ENCODE data around the gene NOL4L. TPM values are rescaled to one million over a fixed set of nuclear protein-coding genes. Genes with fewer than 3 reads are reported as not detected.

Gene NOL4L
- total RNA-seq, 4 donors from 2014 or later, result 2.6 to 12.8 (median 6.4) TPM

DNA sequence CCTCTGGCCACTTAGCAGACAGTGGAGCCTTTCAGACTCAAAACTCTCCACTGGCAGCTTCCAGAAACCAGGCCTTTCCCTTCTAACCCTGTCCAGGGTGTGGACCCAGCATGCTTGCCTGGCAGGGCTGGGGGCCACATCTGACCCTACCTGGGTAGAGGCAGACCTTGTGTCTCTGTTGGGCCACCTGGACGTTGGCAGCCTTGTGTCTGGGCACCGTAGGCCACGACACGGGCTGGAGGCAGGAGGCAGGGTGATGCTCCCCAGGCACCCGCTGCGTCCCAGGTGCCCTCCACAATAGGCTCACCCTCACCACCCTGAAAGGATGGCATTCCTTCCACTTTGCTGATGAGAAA lies 67.6 kb downstream of the NOL4L start:
- DNase-seq (ENCODE audit: low spot score in 2 of 2), result no peak
- no peaks in the 10 kb centered on the region for H3K9me3 ChIP-seq
- H3K4me1 ChIP-seq, result peaks cover 22% of the 10 kb centered on the region
- H3K27me3 ChIP-seq, result no peaks in the 10 kb centered on the region
- H3K4me3 ChIP-seq, result no peak overlapping the region
- no peak overlapping the region for H3K27ac ChIP-seq
- 50% methylated on average over 2 of the region's 6 CpGs for WGBS
- no peaks in the 10 kb centered on the region for H3K36me3 ChIP-seq
- TF ChIP-seq EP300 (IDR thresholded peaks at IDR 0.05), result no peak
- no peak for TF ChIP-seq CTCF (IDR thresholded peaks at IDR 0.05)
- no peak for TF ChIP-seq POLR2A (IDR thresholded peaks at IDR 0.05)
- no peak for TF ChIP-seq POLR2AphosphoS5 (IDR thresholded peaks at IDR 0.05)

GRCh38 chr20:32516583-32517517 lies 68.3 kb downstream of the NOL4L start:
- no peak for DNase-seq (ENCODE audit: low spot score in 2 of 2)
- WGBS, result 49% methylated on average over 9 of the region's 10 CpGs
- Histone ChIP-seq H3K27me3 (no peaks in the 10 kb centered on the region), H3K4me3 (no peak overlapping the region), H3K27ac (no peak overlapping the region), H3K9me3 (no peaks in the 10 kb centered on the region), H3K4me1 (peaks cover 21% of the 10 kb centered on the region), H3K36me3 (no peaks in the 10 kb centered on the region)
- TF ChIP-seq POLR2AphosphoS5 (IDR thresholded peaks at IDR 0.05) (no peak), CTCF (IDR thresholded peaks at IDR 0.05) (no peak)

DNA sequence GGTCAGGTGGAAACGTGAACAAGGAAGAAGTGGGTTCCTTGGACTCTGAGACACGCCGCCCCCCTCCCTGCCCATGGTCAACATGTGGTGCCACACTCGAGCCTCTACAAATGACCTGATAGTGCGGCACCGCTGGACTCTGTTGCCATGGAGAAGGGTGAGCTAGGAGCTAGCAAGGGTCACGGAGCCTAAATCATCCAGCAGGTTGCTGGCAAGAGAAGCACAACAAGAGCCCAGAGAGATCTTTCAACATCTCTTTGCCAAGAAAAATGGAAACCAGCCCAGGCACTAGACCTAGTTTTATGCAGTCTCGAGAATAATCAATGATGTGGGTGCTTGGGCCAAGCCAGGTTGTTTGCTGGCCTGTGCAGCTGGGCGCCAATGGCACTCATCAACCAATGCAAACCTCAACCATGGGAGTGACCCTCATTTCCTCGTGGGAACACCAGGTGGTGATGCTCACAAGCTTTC lies 69.5 kb downstream of the NOL4L start:
- H3K36me3 ChIP-seq, result no peaks in the 10 kb centered on the region
- no peaks in the 10 kb centered on the region for H3K27me3 ChIP-seq
- 87% methylated on average over 10 of the region's 10 CpGs for WGBS
- no peak overlapping the region for H3K27ac ChIP-seq
- no peak overlapping the region for H3K4me3 ChIP-seq
- H3K4me1 ChIP-seq, result peaks cover 20% of the 10 kb centered on the region
- TF ChIP-seq POLR2A (IDR thresholded peaks at IDR 0.05), result no peak
- no peak for TF ChIP-seq POLR2AphosphoS5 (IDR thresholded peaks at IDR 0.05)
- TF ChIP-seq EP300 (IDR thresholded peaks at IDR 0.05), result no peak
- TF ChIP-seq CTCF (IDR thresholded peaks at IDR 0.05), result no peak
- no peak for DNase-seq (ENCODE audit: low spot score in 2 of 2)
- no peaks in the 10 kb centered on the region for H3K9me3 ChIP-seq

GRCh38 chr20:32514760-32515159 lies 70.4 kb downstream of the NOL4L start:
- TF ChIP-seq POLR2A (IDR thresholded peaks at IDR 0.05), result no peak
- TF ChIP-seq EP300 (IDR thresholded peaks at IDR 0.05), result no peak
- no peak for TF ChIP-seq CTCF (IDR thresholded peaks at IDR 0.05)
- no peak for TF ChIP-seq POLR2AphosphoS5 (IDR thresholded peaks at IDR 0.05)
- 88% methylated on average over 4 of the region's 12 CpGs for WGBS

DNA sequence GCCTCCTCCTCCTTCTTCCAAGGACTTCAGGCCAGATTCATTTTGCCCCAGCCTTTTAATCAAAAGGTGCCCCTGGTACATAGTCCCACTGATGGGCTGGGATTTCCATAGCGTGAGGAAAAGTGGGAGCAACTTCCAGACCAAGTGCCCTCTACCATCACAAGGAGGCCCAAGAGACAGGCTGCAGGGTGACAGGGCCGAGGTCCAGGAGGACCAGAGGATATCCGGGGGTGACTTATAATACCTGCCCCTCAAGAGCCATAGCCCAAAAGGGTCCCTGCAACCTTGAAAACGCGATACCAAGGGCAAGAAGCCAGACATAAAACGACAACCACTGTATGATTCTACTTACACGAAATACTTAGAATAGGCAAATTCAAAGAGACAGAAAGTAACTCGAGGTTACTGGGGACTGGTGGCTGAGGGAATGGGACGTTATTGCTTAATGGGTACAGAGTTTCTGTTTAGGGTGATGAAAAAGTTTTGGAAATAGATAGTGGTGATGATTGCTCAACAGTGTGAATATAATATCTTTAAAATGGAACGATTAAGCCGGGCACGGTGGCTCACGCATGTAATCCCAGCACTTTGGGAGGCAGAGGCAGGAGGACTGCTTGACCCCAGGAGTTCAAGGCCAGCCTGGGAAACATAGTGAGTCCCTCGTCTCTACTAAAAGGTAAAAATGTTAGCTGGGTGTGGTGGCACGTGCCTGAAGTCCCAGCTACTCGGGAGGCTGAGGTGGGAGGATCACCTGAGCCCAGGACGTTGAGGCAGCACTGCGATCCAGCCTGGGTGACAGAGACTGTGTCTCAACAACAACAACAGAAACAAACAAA lies 71.9 kb downstream of the NOL4L start:
- Histone ChIP-seq H3K4me3 (no peak overlapping the region), H3K36me3 (no peaks in the 10 kb centered on the region), H3K27ac (no peak overlapping the region), H3K4me1 (peaks cover 17% of the 10 kb centered on the region), H3K9me3 (no peaks in the 10 kb centered on the region), H3K27me3 (no peaks in the 10 kb centered on the region)
- 86% methylated on average over 18 of the region's 18 CpGs for WGBS
- TF ChIP-seq POLR2AphosphoS5 (IDR thresholded peaks at IDR 0.05) (no peak), POLR2A (IDR thresholded peaks at IDR 0.05) (no peak), EP300 (IDR thresholded peaks at IDR 0.05) (no peak), CTCF (IDR thresholded peaks at IDR 0.05) (no peak)
- DNase-seq (ENCODE audit: low spot score in 2 of 2), result peak in 1 of 2 donors; percentile 17

More at GRCh38 chr20:32514760-32515159, 70.4 kb downstream of the NOL4L start:
- Histone ChIP-seq H3K4me1 (peaks cover 20% of the 10 kb centered on the region), H3K27ac (no peak overlapping the region), H3K27me3 (no peaks in the 10 kb centered on the region), H3K4me3 (no peak overlapping the region), H3K36me3 (no peaks in the 10 kb centered on the region), H3K9me3 (no peaks in the 10 kb centered on the region)
- DNase-seq (ENCODE audit: low spot score in 2 of 2), result no peak

Data from suprapubic skin (tissue), 4 donors.